K562 (cell line): Measurements from ENCODE around the gene TCF23. TPM values are rescaled to one million over a fixed set of nuclear protein-coding genes. Genes with fewer than 3 reads are reported as not detected.

Source experiments
- DEAF1 ChIP-seq: fragments of 450-650 bp; formaldehyde crosslinking; IDR thresholded peaks from 2 replicates; pipeline ENCODE4 v1.4.0; 2020; ENCODE audit warnings: mild to moderate bottlenecking, moderate library complexity
- ILK ChIP-seq: fragments of 450-650 bp; IDR thresholded peaks from 2 replicates; pipeline ENCODE4 v1.6.1; 2016; ENCODE audit warnings: missing genetic modification characterization, low read depth, mild to moderate bottlenecking, missing compliant biosample characterization, moderate library complexity, borderline replicate concordance
- MCM2 ChIP-seq: fragments of 450-650 bp; IDR thresholded peaks from 2 replicates; pipeline ENCODE4 v1.6.1; 2017; ENCODE audit warnings: low read depth, mild to moderate bottlenecking
- PTBP1 ChIP-seq: fragments of 200-400 bp; formaldehyde crosslinking; IDR thresholded peaks from 2 replicates; pipeline ENCODE4 v1.6.1; 2017; ENCODE audit warnings: low read depth, low read length
- REST ChIP-seq, 2 experiments: fragments of 450-650 bp; formaldehyde crosslinking in 1 of 2; IDR thresholded peaks; 2 replicates each; pipeline versions ENCODE4 v1.4.0 to v1.6.1; 2014 to 2020; ENCODE audit warnings: mild to moderate bottlenecking in 2 of 2, borderline replicate concordance in 1 of 2, low read depth in 1 of 2
- SETDB1 ChIP-seq: IDR thresholded peaks from one replicate; pipeline ENCODE4 v1.6.1; 2012; ENCODE audit warnings: low read length, control low read depth, inconsistent platforms
- SNRNP70 ChIP-seq: fragments of 200-400 bp; formaldehyde crosslinking; optimal IDR thresholded peaks from 2 replicates; pipeline ENCODE3; 2017; ENCODE audit warnings: low read depth, low read length
- ZBTB34 ChIP-seq: fragments of 250-450 bp; sonication (Bioruptor Pico); IDR thresholded peaks from 2 replicates; pipeline ENCODE4 v1.8.0; 2021; ENCODE audit warnings: mild to moderate bottlenecking, moderate library complexity
- ZNF239 ChIP-seq: fragments of 250-450 bp; sonication (Bioruptor Pico); IDR thresholded peaks from 2 replicates; pipeline ENCODE4 v1.4.0; 2020; ENCODE audit warnings: mild to moderate bottlenecking
- polyA plus RNA-seq, 8 experiments: library from polyadenylated mRNA; depleted of rRNA in 4 of 8; stranded (reverse) in 5 of 8; unstranded in 3 of 8; fragments of >200 nt; fragmentation: Nextera tagmentation in 2 of 8; fragmentation: Illumina TruSeq in 1 of 8; extraction: Ambion mirVana in 2 of 8; extraction: Trizol in 1 of 8; gene quantifications; 2 replicates each; pipeline versions ENCODE4 v1.2.1 to v1.2.3, GENCODE V29; 2011 to 2014; ENCODE audit warnings: inconsistent platforms in 1 of 8, missing spikeins in 1 of 8
- total RNA-seq, 7 experiments: library from RNA; depleted of rRNA in 6 of 7; stranded (reverse); fragments of >200 nt in 6 of 7; fragmentation: Illumina TruSeq in 2 of 7; extraction: Trizol in 2 of 7; gene quantifications; 2 replicates each; pipeline versions ENCODE4 v1.2.1 to v1.2.3, GENCODE V29; 2011 to 2021; ENCODE audit warnings: low replicate concordance in 1 of 7

Gene TCF23
- total and polyA plus RNA-seq, 9 of the 15 experiments (the other 6 are each of a cell fraction or from before 2014, with no cell fraction given), result 0.07 TPM; not detected in 8

- no peak for TF ChIP-seq ZBTB34 (CRISPR knock-in tag)
- TF ChIP-seq ZNF239 (CRISPR knock-in tag), result no peak
- TF ChIP-seq DEAF1, result 0 out of 2 replicates have a peak, but pooled peaks have one; percentile 18
- TF ChIP-seq ILK (tag), result no peak
- TF ChIP-seq MCM2, result no peak
- no peak for TF ChIP-seq SNRNP70
- TF ChIP-seq SETDB1, result no peak
- no peak for TF ChIP-seq PTBP1
- TF ChIP-seq REST (IDR thresholded peaks at IDR 0.05; ENCODE audit: borderline replicate concordance), result no peak
- TF ChIP-seq REST (CRISPR knock-in tag; IDR thresholded peaks at IDR 0.05; ENCODE audit: low read depth), result no peak
These were observed 15.5 kb upstream of the TCF23 start (continued) for GRCh38 chr2:27133195-27133875.
